ENCODE measurements around the gene MAP4K4.

MAP4K4 gene

DNA sequence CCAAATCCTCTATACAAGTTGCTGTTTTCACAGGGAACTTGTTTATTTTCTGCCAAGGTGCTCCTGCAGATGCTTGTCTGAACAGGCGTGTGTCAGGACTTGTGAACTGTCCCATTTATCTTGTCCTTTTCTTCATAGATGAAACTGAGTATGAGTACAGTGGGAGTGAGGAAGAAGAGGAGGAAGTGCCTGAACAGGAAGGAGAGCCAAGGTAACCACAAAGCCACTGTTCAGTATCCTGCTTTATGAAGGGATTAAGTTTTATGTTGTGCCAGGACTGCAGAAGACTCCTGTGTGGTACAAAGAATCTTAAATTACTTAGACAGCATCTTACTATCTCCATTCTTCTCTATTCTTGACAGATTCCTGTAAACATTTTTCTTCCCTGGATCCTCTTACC lies 145.0 kb downstream of the MAP4K4 start:
- no peak for DNase-seq (ENCODE audit: low spot score)

DNA sequence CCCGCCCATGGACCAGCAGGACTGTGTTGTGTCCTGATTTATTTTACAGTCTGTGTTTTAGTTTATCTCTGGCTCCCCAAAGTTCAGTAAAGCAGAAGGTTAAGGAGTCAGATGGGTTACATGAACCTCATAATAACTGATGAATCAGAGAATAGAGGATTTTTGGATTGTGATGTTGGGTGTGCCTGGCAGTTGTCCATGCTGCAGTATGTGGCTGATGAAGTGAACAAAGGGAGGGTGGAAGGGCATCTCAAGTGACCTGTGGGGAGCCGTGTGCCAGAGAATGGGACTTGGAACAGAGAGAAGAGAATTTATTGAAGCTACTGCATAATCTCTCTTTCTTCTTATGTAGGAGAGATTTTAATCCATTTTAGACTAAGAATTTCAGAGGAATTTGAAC lies 145.5 kb downstream of the MAP4K4 start:
- no peak for DNase-seq (ENCODE audit: low spot score)

DNA sequence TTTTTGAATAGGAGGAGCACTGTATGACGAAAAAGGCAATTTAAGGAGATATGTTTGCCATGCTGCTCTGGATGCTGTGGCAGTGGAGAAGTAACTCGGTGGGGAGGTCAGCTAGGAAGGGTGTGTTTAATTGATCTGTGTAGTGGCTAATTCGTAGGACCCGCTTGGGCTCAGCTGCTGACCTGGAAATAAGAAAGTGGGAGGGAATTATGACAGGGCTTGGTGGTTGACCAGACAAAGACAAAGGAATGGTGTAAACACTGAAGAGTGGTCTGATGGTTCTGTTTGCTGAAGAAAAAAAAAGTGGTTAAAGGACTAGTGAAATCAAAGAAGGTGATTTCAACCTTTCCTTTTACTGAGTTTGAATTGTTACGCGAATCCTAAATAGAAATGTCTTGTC lies 146.0 kb downstream of the MAP4K4 start:
- DNase-seq (ENCODE audit: low spot score) = no peak

DNA sequence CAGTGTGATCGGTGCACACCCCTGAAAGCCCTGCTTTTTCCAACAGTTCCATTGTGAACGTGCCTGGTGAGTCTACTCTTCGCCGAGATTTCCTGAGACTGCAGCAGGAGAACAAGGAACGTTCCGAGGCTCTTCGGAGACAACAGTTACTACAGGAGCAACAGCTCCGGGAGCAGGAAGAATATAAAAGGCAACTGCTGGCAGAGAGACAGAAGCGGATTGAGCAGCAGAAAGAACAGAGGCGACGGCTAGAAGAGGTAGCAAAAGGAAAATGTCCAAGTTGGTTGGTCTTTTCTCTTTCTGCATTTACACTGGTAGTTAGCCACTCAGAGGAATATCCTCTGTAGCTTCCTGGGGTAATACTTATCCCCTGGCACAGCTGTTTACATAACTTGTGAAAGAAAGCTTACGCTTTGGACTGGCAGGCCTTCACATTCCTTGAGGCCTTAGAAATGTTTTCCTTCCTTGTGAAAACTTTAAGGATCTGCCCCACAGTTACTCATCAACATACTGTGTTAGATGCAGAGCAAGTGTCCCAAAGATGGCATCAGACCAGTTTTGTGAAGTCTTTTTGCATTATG lies 146.6 kb downstream of the MAP4K4 start:
- no peak for DNase-seq (ENCODE audit: low spot score)

DNA sequence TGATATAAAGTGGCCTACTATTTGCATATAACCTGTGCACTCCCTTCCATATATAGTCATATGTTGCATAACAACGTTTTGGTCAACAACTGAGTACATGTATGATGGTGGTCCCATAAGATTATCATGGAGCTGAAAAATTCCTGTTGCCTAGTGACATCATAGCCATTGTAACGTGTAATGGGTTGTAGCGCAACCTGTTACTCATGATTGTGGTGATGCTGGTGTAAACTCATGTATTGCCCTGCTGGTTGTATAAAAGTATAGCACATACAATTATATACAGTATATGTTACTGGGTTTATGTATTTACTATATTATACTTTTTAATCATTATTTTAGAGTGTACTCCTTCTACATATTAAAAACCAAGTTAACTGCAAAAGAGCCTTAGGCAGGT lies 149.5 kb downstream of the MAP4K4 start:
- DNase-seq (ENCODE audit: low spot score) = no peak

DNA sequence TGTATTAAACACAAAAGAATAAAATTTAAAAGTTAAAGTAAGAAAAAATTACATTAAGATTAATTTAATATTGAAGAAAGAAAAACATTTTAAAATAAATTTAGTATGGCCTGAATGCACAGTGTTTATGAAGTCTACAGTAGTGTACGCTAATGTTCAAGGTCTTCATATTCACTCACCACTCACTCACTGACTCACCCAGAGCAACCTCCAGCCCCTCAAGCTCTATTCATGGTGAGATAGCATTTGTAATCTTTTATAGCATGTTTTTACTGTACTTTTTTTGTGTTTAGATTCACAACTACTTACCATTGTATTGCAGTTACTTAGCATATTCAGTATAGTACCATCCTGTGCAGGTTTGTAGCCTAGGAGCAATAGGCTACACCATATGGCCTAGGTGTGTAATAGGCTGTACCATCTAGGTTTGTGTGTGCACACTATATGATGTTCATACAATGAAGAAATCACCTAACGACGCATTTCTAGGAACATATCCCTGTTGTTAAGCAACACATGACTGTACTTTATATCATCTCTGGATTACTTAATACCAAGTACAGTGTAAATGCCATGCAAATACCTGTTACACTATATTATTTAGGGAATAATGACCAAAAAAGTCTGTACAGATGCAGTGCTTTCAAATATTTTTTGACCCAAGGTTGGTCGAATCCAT lies 150.3 kb downstream of the MAP4K4 start:
- no peak for DNase-seq (ENCODE audit: low spot score)

DNA sequence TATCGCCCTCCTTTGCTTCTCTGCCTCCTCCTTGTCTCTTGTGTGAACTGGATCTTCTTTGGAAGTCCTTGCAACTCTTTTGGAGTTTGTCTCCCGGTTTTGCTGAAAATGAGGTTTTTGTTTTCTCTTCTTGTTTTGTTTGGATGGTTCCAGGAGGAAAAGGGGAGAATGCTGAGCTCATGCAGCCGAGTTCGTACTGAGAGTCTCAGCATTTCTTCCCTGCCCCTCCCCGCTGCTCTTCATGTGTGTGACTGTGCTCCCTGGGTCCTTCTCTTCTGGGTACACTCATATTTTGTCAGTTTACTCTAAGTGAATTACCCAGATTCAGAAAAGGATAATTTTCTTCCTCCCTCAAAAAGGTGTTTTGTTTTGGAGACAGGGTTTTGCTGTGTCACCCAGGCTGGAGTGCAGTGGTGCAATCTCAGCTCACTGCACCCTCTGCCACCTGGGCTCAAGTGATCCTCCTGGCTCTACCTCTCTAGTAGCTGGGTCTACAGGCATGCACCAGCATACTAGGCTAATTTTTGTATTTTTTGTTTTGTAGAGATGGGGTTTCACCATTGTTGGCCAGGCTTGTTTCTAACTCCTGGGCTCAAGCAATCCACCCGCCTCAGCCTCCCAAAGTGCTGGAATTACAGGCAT lies 151.4 kb downstream of the MAP4K4 start:
- DNase-seq (ENCODE audit: low spot score) = no peak

DNA sequence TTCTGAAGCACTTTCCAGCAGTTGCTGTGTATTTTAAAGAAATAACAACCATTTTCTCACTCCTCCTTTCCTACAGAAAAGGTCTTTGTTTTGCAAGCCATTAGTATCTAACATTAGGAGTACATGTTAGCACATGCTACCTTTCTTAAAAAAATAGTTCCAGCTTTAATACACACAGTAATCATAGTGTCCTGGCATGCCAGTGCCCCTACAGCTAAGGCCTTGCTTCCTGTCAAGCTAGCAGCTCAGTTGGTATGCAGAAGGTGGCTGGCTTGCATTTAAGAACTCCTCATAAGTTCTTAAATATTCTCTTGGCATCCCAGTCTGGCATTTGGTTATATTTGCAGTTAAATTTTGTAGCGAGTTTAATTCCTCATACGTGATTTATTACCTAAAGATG lies 152.9 kb downstream of the MAP4K4 start:
- no peak for DNase-seq (ENCODE audit: low spot score)

DNA sequence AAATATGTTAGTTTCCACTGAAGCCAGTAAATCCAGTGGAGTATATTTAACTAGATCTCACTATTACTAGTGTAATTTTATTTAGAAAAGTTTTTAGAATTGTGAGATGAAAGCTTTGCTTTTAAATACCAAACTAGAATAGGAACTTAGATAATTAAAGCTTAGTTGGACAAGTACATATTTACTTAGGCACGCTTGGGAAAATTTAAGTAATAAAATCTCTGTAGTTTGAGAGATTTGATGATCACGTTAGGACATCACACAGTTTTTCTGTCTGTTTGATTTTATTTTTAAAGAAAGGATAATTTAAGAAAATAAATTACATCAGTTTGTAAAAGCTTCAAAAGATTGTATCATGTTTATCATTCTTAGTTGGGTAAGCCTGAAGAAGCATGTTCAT lies 153.5 kb downstream of the MAP4K4 start:
- no peak for DNase-seq (ENCODE audit: low spot score)

DNA sequence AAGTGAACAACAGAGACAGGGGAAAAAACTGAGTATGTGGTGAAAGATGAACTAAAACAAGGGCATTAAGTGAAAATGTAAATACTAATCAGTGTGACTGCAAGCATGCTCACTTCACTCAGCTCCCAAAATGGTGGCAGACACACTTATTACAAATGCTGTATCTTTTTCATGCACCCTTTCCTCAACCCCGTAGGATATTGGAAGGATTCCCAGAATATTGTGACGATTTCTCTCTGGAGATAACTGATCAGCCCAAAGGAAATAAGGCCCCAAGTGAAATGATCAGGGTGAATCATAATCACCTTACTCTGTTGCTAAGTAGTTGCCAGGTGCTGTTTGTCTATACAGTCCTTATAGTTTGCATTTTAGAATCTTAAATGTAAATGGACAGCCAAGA lies 155.3 kb downstream of the MAP4K4 start:
- no peak for DNase-seq (ENCODE audit: low spot score)

DNA sequence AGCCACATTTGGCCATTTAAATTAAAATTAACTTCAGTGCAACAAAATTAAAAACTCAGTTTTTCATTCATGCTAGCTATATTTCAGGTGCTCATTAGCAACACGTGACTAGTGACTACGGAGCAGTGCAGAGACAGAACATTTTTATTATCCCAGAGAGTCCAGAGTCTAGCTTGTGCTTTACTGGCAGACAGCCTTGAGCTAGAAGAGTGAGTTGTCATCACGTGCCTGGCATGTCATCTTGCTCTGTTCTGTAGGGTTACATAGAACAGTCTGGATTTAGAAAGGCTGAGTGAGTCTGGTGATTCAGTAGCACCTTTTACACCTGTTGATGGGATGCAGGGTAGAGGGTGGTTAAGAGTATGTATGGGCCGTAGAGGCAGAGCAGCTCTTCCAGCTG lies 157.4 kb downstream of the MAP4K4 start:
- DNase-seq (ENCODE audit: low spot score) = no peak

DNA sequence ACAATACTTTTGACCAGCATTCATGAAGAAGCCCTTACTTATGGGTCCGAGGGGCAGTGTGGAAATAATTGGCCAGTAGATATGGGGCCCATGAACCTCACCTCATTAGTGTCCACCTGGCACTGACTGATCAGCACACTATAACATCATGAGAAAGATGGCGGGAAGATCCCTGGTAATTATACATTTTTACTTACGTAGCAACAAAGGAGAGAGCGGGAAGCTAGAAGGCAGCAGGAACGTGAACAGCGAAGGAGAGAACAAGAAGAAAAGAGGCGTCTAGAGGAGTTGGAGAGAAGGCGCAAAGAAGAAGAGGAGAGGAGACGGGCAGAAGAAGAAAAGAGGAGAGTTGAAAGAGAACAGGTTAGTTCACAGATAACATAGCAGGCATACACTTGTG lies 158.3 kb downstream of the MAP4K4 start:
- DNase-seq (ENCODE audit: low spot score) = no peak

DNA sequence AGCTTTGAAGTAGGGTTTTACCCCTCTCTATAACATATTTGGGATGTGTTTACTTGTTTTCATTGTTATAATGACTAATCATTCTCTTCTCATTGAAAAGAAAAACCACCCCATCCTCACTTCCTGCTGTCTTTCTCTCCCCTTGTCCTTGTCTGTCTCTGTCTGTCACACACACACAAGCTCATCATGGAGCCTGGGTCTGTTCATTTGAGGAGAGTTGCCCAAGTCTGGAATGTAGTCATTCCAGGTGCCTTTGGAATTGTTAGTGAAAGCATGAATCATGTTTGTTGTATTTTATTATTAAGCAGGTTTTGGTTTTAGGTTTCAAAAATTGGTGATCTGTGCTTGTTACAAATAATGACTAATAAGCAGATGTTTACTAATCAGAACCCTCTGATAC lies 160.7 kb downstream of the MAP4K4 start:
- no peak for DNase-seq (ENCODE audit: low spot score)

DNA sequence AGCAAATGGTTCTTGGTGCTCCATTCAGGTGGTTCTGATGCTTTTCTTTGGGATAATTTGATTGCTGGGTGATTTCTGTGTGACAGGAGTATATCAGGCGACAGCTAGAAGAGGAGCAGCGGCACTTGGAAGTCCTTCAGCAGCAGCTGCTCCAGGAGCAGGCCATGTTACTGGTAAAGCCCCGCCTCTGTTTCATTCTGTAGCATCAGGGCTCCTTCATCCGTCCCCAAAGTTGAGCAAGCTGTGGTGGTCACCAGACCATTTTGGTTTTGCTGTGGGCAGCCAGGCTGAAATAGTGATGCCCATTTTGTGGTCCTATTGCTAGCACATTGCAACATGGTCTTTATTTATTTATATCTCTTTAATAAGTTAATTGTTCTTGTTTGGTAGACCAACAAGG lies 161.4 kb downstream of the MAP4K4 start:
- DNase-seq (ENCODE audit: low spot score) = no peak

DNA sequence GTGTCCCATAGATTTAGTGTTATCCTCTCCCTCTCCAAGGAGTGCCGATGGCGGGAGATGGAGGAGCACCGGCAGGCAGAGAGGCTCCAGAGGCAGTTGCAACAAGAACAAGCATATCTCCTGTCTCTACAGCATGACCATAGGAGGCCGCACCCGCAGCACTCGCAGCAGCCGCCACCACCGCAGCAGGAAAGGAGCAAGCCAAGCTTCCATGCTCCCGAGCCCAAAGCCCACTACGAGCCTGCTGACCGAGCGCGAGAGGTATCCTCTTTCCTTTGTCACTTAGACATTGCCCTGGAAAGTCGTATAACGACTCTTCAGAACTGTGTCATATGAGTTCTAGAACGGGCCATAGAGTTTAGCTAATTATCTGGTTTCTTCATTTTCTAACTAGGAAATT lies 162.1 kb downstream of the MAP4K4 start:
- DNase-seq (ENCODE audit: low spot score) = no peak

DNA sequence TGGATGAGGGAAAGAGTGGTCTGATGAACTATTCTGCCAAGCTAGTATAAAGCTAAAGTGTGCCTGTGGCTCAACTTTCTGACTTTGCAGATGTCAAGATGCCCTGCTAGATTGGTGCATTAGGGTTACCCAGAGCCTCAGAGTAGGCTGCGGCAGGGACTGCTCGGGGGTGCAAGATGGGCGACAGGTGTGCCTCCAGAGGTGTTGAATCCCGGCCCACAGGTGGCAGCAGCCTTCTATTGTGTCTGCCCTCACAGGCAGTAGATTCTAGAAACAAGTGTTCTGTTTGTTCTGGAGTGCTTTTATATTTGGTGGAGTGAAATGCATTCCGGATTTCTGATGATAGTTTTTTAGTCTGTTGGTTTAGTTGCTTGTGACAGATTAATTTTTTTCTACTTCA lies 162.7 kb downstream of the MAP4K4 start:
- no peak for DNase-seq (ENCODE audit: low spot score)

DNA sequence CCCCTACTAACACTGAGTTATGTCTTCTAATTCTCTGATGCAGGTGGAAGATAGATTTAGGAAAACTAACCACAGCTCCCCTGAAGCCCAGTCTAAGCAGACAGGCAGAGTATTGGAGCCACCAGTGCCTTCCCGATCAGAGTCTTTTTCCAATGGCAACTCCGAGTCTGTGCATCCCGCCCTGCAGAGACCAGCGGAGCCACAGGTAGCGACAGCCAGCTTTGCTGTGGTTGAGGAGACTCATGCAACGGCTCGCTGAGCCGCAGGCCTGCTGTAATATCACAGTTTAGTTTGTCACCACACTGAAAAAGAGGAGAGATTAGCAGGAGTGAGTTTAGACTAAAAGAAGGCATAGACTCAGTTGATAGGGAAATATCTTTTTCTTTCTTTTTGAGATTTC lies 163.3 kb downstream of the MAP4K4 start:
- no peak for DNase-seq (ENCODE audit: low spot score)

DNA sequence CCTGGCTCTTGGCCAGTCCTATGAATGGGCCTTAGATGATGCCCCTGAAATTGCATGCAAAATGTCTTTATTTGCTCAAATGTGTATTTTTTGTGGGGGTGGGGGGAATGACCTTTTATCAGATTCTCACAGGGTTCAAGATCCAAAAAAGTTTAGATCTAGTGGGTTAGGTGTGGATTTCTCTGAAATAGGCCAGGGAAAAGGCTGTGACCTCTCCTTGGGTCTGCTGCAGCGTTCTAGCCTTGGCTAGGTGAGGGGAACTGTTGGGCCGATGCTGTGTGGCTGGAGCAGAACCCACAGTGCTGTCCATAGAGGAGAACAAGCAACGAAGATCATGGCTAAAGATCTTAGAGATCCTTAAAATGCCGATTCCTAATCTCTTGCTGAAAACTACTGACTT lies 163.9 kb downstream of the MAP4K4 start:
- no peak for DNase-seq (ENCODE audit: low spot score)

DNA sequence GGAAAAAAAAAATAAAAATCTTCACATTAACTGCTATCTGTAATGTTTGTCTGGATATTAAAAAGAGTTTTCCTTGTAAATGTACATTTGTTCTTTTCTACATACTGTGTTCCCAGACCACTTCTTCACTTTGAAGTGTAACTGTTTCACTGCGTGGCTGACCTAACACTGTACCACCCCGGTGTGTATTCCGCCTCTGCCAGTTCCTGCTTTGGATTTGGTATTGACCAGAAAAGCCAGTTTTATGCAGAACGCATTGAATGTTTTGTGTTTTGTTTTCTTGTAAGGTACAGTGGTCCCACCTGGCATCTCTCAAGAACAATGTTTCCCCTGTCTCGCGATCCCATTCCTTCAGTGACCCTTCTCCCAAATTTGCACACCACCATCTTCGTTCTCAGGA lies 166.0 kb downstream of the MAP4K4 start:
- DNase-seq (ENCODE audit: low spot score) = no peak

DNA sequence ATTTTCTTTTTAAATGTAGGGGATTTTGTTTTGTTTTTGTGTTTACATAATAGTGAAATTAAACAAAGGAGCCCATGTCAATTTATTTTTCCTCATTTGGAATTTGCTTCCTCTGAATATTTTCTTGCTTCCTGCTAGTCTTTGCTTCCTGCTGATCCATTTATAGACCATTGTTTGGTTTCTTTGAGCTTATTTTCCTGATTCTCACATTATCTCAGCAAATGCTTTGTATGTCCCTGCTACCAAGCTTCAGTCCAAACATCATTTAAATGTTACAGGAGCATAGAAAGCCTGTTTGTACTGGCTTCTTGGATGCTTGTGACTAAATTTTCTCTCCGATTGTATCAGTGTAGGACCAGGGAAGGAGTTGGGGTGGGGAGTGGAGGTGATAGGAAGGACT lies 166.9 kb downstream of the MAP4K4 start:
- no peak for DNase-seq (ENCODE audit: low spot score)

DNA sequence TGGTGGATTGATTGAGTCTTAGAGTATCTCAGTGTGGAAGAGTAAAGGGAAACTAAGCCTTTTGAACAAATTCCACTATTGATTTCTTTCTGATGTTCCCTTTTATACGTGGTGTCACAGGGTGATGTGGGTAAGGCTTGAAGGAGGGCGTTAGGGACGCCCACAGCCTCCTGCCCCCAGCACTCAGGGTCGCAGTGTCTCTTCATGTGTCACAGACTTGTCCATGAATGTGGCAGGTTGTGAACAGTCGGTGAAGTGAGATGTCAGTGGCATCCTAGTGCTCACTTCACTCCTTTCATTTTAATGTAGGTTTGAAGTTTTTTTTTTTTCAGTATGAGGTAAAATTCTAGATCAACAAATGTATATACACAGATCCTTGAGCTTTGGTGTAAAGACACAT lies 171.0 kb downstream of the MAP4K4 start:
- no peak for DNase-seq (ENCODE audit: low spot score)

DNA sequence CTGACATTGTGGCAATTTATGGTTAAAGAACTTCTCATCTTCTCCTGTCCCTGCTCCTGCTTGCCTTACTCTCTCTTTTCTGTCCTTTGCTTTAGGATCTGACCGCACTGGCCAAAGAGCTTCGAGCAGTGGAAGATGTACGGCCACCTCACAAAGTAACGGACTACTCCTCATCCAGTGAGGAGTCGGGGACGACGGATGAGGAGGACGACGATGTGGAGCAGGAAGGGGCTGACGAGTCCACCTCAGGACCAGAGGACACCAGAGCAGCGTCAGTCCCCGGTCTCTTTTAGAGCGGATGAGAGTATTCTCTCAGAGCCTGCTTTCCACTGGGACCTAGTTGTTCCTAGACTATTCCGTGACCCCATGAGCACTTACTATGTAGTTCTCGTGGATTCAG lies 172.0 kb downstream of the MAP4K4 start:
- no peak for DNase-seq (ENCODE audit: low spot score)

DNA sequence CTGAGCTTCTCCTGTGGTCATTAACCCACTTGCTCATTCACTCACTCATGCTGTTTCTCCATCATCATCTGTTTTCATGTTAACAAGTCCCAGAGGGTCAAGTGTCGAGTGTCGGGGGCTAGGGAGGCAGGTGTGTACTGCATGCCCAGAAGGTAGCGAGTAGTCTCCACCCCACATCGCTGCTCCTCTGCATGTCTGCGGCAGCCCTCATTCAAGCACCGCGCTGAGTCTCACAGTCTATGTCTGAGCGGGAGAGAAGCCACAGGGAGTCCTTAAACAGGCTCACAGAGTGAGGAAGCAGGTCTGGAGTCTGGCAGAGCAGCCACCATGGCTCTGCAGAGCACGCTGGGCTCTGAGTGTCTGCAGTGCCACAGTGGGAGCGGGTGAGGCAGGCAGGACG lies 172.9 kb downstream of the MAP4K4 start:
- DNase-seq (ENCODE audit: low spot score) = no peak

DNA sequence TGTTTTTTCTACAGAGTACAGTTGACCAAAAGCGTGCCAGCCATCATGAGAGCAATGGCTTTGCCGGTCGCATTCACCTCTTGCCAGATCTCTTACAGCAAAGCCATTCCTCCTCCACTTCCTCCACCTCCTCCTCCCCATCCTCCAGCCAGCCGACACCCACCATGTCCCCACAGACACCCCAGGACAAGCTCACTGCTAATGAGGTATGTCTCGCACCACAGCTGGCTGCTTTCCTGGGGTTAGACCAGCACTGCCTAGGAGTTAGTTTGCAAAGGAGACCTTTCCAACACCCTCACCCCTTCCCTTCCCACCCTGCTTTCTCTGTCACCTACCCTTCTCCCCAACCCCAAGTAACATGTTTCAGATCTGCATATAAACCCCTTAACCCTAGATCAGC lies 174.0 kb downstream of the MAP4K4 start:
- DNase-seq (ENCODE audit: low spot score) = no peak

All from hematopoietic multipotent progenitor cell treated with erythropoietin and hydrocortisone succinate and interleukin-3 and kit ligand, for 15 days (in vitro differentiated cells).